Ishikawa (cell line): ENCODE results near the gene ADAM19.

Source experiments
- CEBPB ChIP-seq: IDR thresholded peaks from 2 replicates; pipeline ENCODE4 v1.6.1; 2012
- CREB1 ChIP-seq: IDR thresholded peaks from 2 replicates; pipeline ENCODE4 v1.6.1; 2012; ENCODE audit warnings: low read depth
- EGR1 ChIP-seq: IDR thresholded peaks from 2 replicates; pipeline ENCODE4 v1.6.1; 2012
- EP300 ChIP-seq: IDR thresholded peaks from 2 replicates; pipeline ENCODE4 v1.6.1; 2012; ENCODE audit warnings: borderline replicate concordance
- FOXM1 ChIP-seq: IDR thresholded peaks from 2 replicates; pipeline ENCODE4 v1.6.1; 2012; ENCODE audit warnings: low read depth, borderline replicate concordance
- NFIC ChIP-seq: IDR thresholded peaks from 2 replicates; pipeline ENCODE4 v1.6.1; 2012
- RAD21 ChIP-seq: IDR thresholded peaks from 2 replicates; pipeline ENCODE4 v1.6.1; 2012; ENCODE audit warnings: low read depth
- TAF1 ChIP-seq: IDR thresholded peaks from 2 replicates; pipeline ENCODE4 v1.6.1; 2012; ENCODE audit warnings: low read depth, mild to moderate bottlenecking
- TCF12 ChIP-seq: IDR thresholded peaks from 2 replicates; pipeline ENCODE4 v1.6.1; 2012; ENCODE audit warnings: low read depth
- TEAD4 ChIP-seq: IDR thresholded peaks from 2 replicates; pipeline ENCODE4 v1.6.1; 2012
- YY1 ChIP-seq: IDR thresholded peaks from 2 replicates; pipeline ENCODE4 v1.6.1; 2012; ENCODE audit warnings: low read depth
- ZBTB7A ChIP-seq: IDR thresholded peaks from 2 replicates; pipeline ENCODE4 v1.6.1; 2012; ENCODE audit warnings: low read depth
- TF ChIP-seq, protein P1 (sequence below): IDR thresholded peaks from 2 replicates; pipeline ENCODE4 v1.6.1; 2012
- TF ChIP-seq, protein P2 (sequence below): IDR thresholded peaks from 2 replicates; pipeline ENCODE4 v1.6.1; 2012
- TF ChIP-seq, protein P3 (sequence below): IDR thresholded peaks from 2 replicates; pipeline ENCODE4 v1.6.1; 2012; ENCODE audit warnings: low read depth, mild to moderate bottlenecking

The ADAM19 gene

DNA sequence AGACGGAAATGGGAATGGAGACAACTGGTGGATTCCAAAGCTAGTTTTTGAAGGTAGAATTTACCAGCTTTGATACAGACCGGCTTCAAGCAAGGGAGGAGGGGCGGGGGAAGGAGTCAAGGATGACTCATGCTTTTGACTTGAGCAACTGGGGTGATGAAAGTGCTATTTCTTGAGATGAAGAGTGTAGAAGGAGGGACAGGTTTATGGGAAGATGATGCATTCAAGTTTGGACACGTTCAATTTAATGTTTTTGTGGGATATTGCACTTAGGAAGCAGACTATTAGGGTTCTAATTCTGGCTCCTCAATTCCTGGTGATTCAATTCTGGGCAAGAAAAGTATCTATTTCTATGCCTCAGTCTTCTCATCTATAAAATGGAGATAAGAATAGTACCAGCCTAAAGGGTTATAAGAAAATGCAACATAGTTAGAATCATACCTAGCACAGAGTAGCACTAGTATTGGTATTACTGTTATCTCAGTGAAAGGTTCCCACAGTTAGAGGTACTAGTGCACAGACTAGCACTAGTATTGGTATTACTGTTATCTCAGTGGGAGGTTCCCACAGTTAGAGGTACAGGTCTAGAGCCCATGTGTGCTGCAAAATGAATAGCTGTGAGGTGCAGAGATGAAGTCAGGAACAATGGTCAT lies 110.9 kb downstream of the ADAM19 start:
- TF ChIP-seq CEBPB (peak; percentile 69), TCF12 (no peak)

DNA sequence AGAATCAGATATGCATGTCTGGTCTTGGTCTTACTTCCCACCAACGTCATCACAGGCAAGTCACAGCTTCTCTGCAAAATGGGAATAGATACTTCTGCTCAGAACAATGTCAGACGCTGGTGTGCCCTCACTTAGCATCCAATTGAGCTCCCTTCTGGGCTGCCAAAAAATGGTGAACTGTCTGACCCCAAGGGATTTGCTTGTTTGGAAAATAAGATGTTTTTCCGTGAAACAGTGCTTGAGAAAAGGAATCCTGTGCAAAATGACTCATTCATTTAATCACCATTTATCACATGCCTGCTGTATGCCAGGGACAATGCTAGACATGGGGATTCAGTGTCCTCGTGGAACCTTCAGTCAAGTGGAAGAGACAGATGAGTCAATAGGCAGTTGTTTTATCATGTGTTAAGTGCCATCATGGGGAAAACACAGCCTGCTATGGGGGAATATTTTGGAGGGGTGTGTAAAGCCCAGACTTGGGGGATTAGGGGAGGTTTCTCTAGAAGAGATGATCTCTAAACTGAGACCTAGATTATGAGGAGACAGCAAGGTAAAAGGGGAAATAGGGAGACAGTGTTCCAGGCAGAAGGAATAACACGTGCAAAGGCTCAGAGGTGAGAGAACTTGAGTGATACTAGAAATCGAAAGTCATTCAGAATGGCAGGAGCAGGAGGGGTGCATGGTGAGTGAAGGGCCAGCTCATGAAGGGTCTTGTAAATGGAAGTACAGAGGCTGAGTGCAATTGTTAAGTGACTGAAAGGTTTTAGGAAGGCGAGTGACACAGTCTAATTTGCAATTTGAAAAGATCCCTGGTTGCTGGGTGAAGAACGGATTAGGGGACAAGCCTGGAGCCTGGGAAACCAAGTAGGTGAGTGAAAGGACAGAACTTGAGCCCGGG lies 111.7 kb downstream of the ADAM19 start:
- TF ChIP-seq TCF12 (no peak), ZBTB7A (no peak), NFIC (no peak), TEAD4 (no peak), YY1 (no peak), RAD21 (no peak), EP300 (no peak)
- TF ChIP-seq, protein P1, sequence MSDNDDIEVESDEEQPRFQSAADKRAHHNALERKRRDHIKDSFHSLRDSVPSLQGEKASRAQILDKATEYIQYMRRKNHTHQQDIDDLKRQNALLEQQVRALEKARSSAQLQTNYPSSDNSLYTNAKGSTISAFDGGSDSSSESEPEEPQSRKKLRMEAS = no peak

DNA sequence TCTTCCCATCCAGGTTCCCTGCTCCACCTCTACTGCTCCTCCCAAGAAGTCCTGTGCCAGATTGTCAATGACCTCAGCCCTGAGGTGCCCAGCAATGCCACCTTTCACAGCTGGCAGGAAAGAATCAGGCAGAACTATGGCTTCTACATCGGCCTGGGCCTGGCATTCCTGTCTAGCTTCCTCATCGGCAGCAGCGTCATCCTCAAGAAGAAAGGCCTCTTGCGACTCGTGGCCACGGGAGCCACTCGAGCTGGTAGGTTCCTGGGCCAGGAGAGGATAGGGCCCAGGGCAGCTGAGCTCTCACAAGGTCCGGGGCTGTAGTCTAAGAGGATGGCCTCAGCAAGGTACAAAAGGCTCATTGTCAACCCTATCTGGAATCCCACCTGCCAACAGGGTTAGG lies 112.5 kb downstream of the ADAM19 start:
- no peak for TF ChIP-seq TAF1
- TF ChIP-seq CREB1 = no peak
- TF ChIP-seq ZBTB7A = no peak
- TF ChIP-seq, protein P2, sequence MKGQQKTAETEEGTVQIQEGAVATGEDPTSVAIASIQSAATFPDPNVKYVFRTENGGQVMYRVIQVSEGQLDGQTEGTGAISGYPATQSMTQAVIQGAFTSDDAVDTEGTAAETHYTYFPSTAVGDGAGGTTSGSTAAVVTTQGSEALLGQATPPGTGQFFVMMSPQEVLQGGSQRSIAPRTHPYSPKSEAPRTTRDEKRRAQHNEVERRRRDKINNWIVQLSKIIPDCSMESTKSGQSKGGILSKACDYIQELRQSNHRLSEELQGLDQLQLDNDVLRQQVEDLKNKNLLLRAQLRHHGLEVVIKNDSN = no peak
- no peak for TF ChIP-seq FOXM1
- TF ChIP-seq, protein P3, sequence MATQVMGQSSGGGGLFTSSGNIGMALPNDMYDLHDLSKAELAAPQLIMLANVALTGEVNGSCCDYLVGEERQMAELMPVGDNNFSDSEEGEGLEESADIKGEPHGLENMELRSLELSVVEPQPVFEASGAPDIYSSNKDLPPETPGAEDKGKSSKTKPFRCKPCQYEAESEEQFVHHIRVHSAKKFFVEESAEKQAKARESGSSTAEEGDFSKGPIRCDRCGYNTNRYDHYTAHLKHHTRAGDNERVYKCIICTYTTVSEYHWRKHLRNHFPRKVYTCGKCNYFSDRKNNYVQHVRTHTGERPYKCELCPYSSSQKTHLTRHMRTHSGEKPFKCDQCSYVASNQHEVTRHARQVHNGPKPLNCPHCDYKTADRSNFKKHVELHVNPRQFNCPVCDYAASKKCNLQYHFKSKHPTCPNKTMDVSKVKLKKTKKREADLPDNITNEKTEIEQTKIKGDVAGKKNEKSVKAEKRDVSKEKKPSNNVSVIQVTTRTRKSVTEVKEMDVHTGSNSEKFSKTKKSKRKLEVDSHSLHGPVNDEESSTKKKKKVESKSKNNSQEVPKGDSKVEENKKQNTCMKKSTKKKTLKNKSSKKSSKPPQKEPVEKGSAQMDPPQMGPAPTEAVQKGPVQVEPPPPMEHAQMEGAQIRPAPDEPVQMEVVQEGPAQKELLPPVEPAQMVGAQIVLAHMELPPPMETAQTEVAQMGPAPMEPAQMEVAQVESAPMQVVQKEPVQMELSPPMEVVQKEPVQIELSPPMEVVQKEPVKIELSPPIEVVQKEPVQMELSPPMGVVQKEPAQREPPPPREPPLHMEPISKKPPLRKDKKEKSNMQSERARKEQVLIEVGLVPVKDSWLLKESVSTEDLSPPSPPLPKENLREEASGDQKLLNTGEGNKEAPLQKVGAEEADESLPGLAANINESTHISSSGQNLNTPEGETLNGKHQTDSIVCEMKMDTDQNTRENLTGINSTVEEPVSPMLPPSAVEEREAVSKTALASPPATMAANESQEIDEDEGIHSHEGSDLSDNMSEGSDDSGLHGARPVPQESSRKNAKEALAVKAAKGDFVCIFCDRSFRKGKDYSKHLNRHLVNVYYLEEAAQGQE = no peak
- TF ChIP-seq EGR1 = no peak
- TF ChIP-seq TEAD4 = no peak
- no peak for TF ChIP-seq TCF12
- TF ChIP-seq, protein P1 = no peak
- no peak for TF ChIP-seq NFIC
- no peak for TF ChIP-seq RAD21
- no peak for TF ChIP-seq CEBPB
- no peak for TF ChIP-seq YY1

DNA sequence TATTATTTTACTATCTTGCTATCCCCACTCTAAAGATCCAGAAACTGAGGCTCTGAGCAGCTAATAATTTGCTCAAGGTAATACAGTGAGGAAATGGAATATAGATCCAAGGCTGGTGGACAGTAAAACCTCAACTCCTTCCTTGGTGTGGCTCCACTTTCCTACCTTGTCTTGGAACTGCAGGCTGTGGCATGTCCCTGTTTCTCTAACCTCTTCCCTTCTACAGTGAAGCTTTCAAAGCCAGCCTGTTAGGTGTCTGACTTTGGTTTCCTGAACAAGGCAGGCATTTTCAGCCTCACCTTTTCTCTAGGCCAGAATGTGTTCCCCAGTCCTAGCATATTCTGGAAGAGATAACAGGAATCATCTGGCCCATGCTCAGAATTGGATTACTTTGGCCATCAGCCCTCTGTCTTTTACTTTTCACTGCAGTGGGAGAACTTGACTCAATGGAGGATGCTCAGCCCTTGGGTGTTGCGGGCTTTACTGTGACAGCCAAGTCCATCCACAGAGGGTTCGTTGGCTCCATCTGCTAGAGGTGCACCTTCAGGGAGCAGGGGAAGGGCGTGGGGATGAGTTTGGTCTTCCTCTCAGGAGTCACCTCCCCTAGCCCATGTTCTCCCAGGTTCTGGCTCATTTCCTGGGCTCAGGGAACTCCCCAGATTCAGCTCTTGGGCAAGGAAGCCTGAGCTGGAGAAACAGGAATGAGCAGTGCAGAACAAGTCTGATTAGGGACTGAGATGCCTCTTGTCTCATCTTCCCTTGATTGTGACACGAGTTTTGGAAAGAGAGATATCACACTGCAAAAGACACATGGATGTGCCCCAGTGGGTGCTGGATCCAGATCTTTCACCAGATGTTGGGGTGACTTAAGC lies 114.4 kb downstream of the ADAM19 start:
- TF ChIP-seq YY1 (no peak), EP300 (no peak), TAF1 (no peak), RAD21 (no peak), EGR1 (no peak), CEBPB (no peak), TCF12 (no peak)
- TF ChIP-seq, protein P2 = no peak
- TF ChIP-seq, protein P3 = no peak
